Natural killer cell treated with Interleukin-12 subunit alpha and Interleukin-12 subunit beta and Interleukin-15 and Interleukin-18, amount 100 ng/mL, for 72 hours (primary cell): ENCODE measurements around the gene PRPF18. TPM values are rescaled to one million over a fixed set of nuclear protein-coding genes. Genes with fewer than 3 reads are reported as not detected.
"Not testable (repeated sequence)": the region's sequence is repeated elsewhere in the genome, so short reads cannot be mapped to it uniquely, and the experiment has no call there.

Source experiments
- ATAC-seq, 2 donors: fragments of 150-1000 bp; cut with Tn5 transposase in 1 of 2; sonication (Bioruptor Pico), chemical (Tn5 transposase) in 1 of 2; 2 replicates each; pipeline ENCODE4 v1.10.0; 2021
- DNase-seq: peaks from one replicate; pipeline ENCODE4 v3.0.0; 2022; ENCODE audit warnings: low spot score
- H3K27ac Mint-ChIP-seq, 2 donors: 1 replicate in 1 of 2; 2 replicates in 1 of 2; pipeline ENCODE4 v1.8.0; 2022; ENCODE audit warnings: mixed read lengths in 2 of 2, mild to moderate bottlenecking in 1 of 2, moderate library complexity in 1 of 2
- H3K27me3 Mint-ChIP-seq, 2 donors: 1 replicate in 1 of 2; 2 replicates in 1 of 2; pipeline ENCODE4 v1.8.0; 2022; ENCODE audit warnings: mixed read lengths in 2 of 2
- H3K36me3 Mint-ChIP-seq: one replicate; pipeline ENCODE4 v1.8.0; 2022; ENCODE audit warnings: mixed read lengths
- H3K4me1 Mint-ChIP-seq, 2 donors: 1 replicate in 1 of 2; 2 replicates in 1 of 2; pipeline ENCODE4 v1.8.0; 2022; ENCODE audit warnings: low read depth in 2 of 2, mixed read lengths in 2 of 2, mild to moderate bottlenecking in 1 of 2
- H3K4me3 Mint-ChIP-seq: one replicate; pipeline ENCODE4 v1.8.0; 2022; ENCODE audit warnings: mixed read lengths
- H3K9me3 Mint-ChIP-seq: 2 replicates; pipeline ENCODE4 v1.8.0; 2022; ENCODE audit warnings: mixed read lengths
- total RNA-seq, 2 donors: library from RNA; stranded (reverse); gene quantifications; one replicate each; pipeline ENCODE4 v1.2.3, GENCODE V29; 2022

Gene PRPF18
- total RNA-seq = 10 to 100 TPM; 29.2 to 29.6 TPM

- Mint-ChIP-seq H3K4me3 (peak within 1 kb of the TSS; percentile 100), H3K27me3 (peaks cover 13 to 22% of the 10 kb centered on the region in 2 donors)
These were observed at the start of gene PRPF18 for GRCh38 chr10:13586676-13587355. Gene PRPF18, plus strand, starts transcription at chr10:13586965. Its CDS starts 122 bp downstream, at chr10:13587087.

GRCh38 chr10:13537985-13538384 lies 48.8 kb upstream of the PRPF18 start:
- H3K27me3 Mint-ChIP-seq = peaks cover 35 to 47% of the 10 kb centered on the region in 2 donors

More at GRCh38 chr10:13586676-13587355, at the start of gene PRPF18:
- Mint-ChIP-seq H3K36me3 (peaks cover 6% of the 10 kb centered on the region), H3K4me1 (peaks cover 25 to 32% of the 10 kb centered on the region in 2 donors), H3K27ac (peak within 1 kb of the TSS; percentile 90 to 98), H3K9me3 (no peaks in the 10 kb centered on the region)
- DNase-seq (peak; percentile 93), ATAC-seq (peak; percentile 100)

GRCh38 chr10:13542533-13542932 lies 44.2 kb upstream of the PRPF18 start:
- Mint-ChIP-seq H3K27me3 (peaks cover 42 to 53% of the 10 kb centered on the region in 2 donors), H3K27ac (no peak overlapping the region), H3K36me3 (no peaks in the 10 kb centered on the region), H3K4me1 (no peaks in the 10 kb centered on the region), H3K9me3 (no peaks in the 10 kb centered on the region), H3K4me3 (no peak overlapping the region)
- ATAC-seq = no peak
- DNase-seq = no peak

More at GRCh38 chr10:13537985-13538384, 48.8 kb upstream of the PRPF18 start:
- DNase-seq, H3K9me3 Mint-ChIP-seq, H3K4me1 Mint-ChIP-seq, H3K4me3 Mint-ChIP-seq, ATAC-seq, H3K27ac Mint-ChIP-seq, H3K36me3 Mint-ChIP-seq: not testable (repeated sequence)

- DNase-seq (no peak), ATAC-seq (no peak)
- no peak overlapping the region for H3K27ac Mint-ChIP-seq
- peaks cover 29 to 42% of the 10 kb centered on the region in 2 donors for H3K27me3 Mint-ChIP-seq
- H3K4me1 Mint-ChIP-seq = no peaks in the 10 kb centered on the region
- no peak overlapping the region for H3K4me3 Mint-ChIP-seq
- peaks cover 11% of the 10 kb centered on the region for H3K36me3 Mint-ChIP-seq
- H3K9me3 Mint-ChIP-seq = peaks cover 13% of the 10 kb centered on the region
These were observed 36.0 kb upstream of the PRPF18 start for GRCh38 chr10:13550802-13551201.

- no peaks in the 10 kb centered on the region for H3K4me1 Mint-ChIP-seq
- H3K27ac Mint-ChIP-seq = no peak overlapping the region
- H3K9me3 Mint-ChIP-seq = peaks cover 3% of the 10 kb centered on the region
- DNase-seq (no peak), ATAC-seq (no peak)
- peaks cover 14 to 37% of the 10 kb centered on the region in 2 donors for H3K27me3 Mint-ChIP-seq
- H3K4me3 Mint-ChIP-seq = no peak overlapping the region
- peaks cover 5% of the 10 kb centered on the region for H3K36me3 Mint-ChIP-seq
These were observed 30.8 kb upstream of the PRPF18 start for GRCh38 chr10:13555884-13556510.

- Mint-ChIP-seq H3K4me1 (no peaks in the 10 kb centered on the region), H3K9me3 (no peaks in the 10 kb centered on the region), H3K4me3 (no peak overlapping the region), H3K36me3 (peaks cover 2% of the 10 kb centered on the region), H3K27ac (no peak overlapping the region), H3K27me3 (peaks cover 4 to 30% of the 10 kb centered on the region in 2 donors)
- ATAC-seq = no peak
- no peak for DNase-seq
These were observed 27.6 kb upstream of the PRPF18 start for GRCh38 chr10:13559124-13559700.

- no peak overlapping the region for H3K4me3 Mint-ChIP-seq
- no peaks in the 10 kb centered on the region for H3K9me3 Mint-ChIP-seq
- peaks cover 11 to 35% of the 10 kb centered on the region in 2 donors for H3K27me3 Mint-ChIP-seq
These were observed 26.2 kb upstream of the PRPF18 start for GRCh38 chr10:13560597-13560996.

GRCh38 chr10:13563481-13564445 lies 23.0 kb upstream of the PRPF18 start:
- ATAC-seq (no peak), DNase-seq (no peak)
- peaks cover 5% of the 10 kb centered on the region for H3K36me3 Mint-ChIP-seq
- H3K9me3 Mint-ChIP-seq = no peaks in the 10 kb centered on the region
- no peaks in the 10 kb centered on the region for H3K4me1 Mint-ChIP-seq
- H3K4me3 Mint-ChIP-seq = no peak overlapping the region
- H3K27ac Mint-ChIP-seq = no peak overlapping the region
- H3K27me3 Mint-ChIP-seq = peaks cover 8 to 39% of the 10 kb centered on the region in 2 donors

More at GRCh38 chr10:13560597-13560996, 26.2 kb upstream of the PRPF18 start:
- no peak for ATAC-seq
- Mint-ChIP-seq H3K4me1 (no peaks in the 10 kb centered on the region), H3K36me3 (peaks cover 5% of the 10 kb centered on the region), H3K27ac (no peak overlapping the region)
- DNase-seq = no peak

- no peak overlapping the region for H3K27ac Mint-ChIP-seq
- H3K27me3 Mint-ChIP-seq = peaks cover 16 to 42% of the 10 kb centered on the region in 2 donors
- H3K36me3 Mint-ChIP-seq = peaks cover 5% of the 10 kb centered on the region
- DNase-seq (no peak), ATAC-seq (no peak)
- no peak overlapping the region for H3K4me3 Mint-ChIP-seq
- H3K4me1 Mint-ChIP-seq = no peaks in the 10 kb centered on the region
- no peaks in the 10 kb centered on the region for H3K9me3 Mint-ChIP-seq
These were observed 22.2 kb upstream of the PRPF18 start for GRCh38 chr10:13564576-13564975.

- Mint-ChIP-seq H3K27ac (no peak overlapping the region), H3K27me3 (peaks cover 23 to 38% of the 10 kb centered on the region in 2 donors), H3K4me1 (no peaks in the 10 kb centered on the region), H3K4me3 (no peak overlapping the region), H3K36me3 (peaks cover 5% of the 10 kb centered on the region), H3K9me3 (no peaks in the 10 kb centered on the region)
- ATAC-seq (no peak), DNase-seq (no peak)
These were observed 19.7 kb upstream of the PRPF18 start for GRCh38 chr10:13567030-13567429.

GRCh38 chr10:13571541-13571940 lies 15.2 kb upstream of the PRPF18 start:
- no peak overlapping the region for H3K27ac Mint-ChIP-seq
- H3K9me3 Mint-ChIP-seq = peaks cover 3% of the 10 kb centered on the region
- no peak overlapping the region for H3K4me3 Mint-ChIP-seq
- H3K27me3 Mint-ChIP-seq = peaks cover 27 to 41% of the 10 kb centered on the region in 2 donors
- ATAC-seq (no peak), DNase-seq (no peak)
- H3K4me1 Mint-ChIP-seq = no peaks in the 10 kb centered on the region
- peaks cover 11% of the 10 kb centered on the region for H3K36me3 Mint-ChIP-seq

- ATAC-seq = no peak
- peaks cover 11% of the 10 kb centered on the region for H3K36me3 Mint-ChIP-seq
- H3K4me3 Mint-ChIP-seq = no peak overlapping the region
- H3K4me1 Mint-ChIP-seq = no peaks in the 10 kb centered on the region
- no peak for DNase-seq
- peaks cover 3% of the 10 kb centered on the region for H3K9me3 Mint-ChIP-seq
- H3K27me3 Mint-ChIP-seq = peaks cover 34 to 35% of the 10 kb centered on the region in 2 donors
- no peak overlapping the region for H3K27ac Mint-ChIP-seq
These were observed 12.8 kb upstream of the PRPF18 start for GRCh38 chr10:13573960-13574359.

GRCh38 chr10:13585195-13585751 lies 1.5 kb upstream of the PRPF18 start:
- DNase-seq (no peak), ATAC-seq (no peak)
- H3K27ac Mint-ChIP-seq = no peak overlapping the region
- H3K36me3 Mint-ChIP-seq = peaks cover 6% of the 10 kb centered on the region
- H3K27me3 Mint-ChIP-seq = peaks cover 21 to 22% of the 10 kb centered on the region in 2 donors
- no peak overlapping the region for H3K4me3 Mint-ChIP-seq
- no peaks in the 10 kb centered on the region for H3K9me3 Mint-ChIP-seq
- H3K4me1 Mint-ChIP-seq = peaks cover 21 to 28% of the 10 kb centered on the region in 2 donors
